RPMI7951 (cell line): ENCODE results near the gene GIT2. TPM values are rescaled to one million over a fixed set of nuclear protein-coding genes. Genes with fewer than 3 reads are reported as not detected.
A peak's percentile ranks its signal among the peaks of the same experiment; 100 is the strongest.

Experiments
- DNase-seq: peaks from one replicate; pipeline ENCODE4 v3.0.0-alpha.2; 2012; ENCODE audit warnings: low read depth
- total RNA-seq: library from RNA; depleted of rRNA; stranded (reverse); fragments of >200 nt; shearing (Covaris generic); gene quantifications from 2 replicates; pipeline ENCODE4 v1.2.3, GENCODE V29; 2014

GIT2 gene
- total RNA-seq, 1 experiment from 2014 or later: 24.3 TPM

- DNase-seq: no peak
Measured at GRCh38 chr12:109981311-109981710, 14.9 kb downstream of the GIT2 start.

- DNase-seq: no peak
Measured at GRCh38 chr12:109972821-109973220, 23.3 kb downstream of the GIT2 start.

GRCh38 chr12:109968801-109969200 is 27.4 kb downstream of the GIT2 start:
- no peak for DNase-seq

DNA sequence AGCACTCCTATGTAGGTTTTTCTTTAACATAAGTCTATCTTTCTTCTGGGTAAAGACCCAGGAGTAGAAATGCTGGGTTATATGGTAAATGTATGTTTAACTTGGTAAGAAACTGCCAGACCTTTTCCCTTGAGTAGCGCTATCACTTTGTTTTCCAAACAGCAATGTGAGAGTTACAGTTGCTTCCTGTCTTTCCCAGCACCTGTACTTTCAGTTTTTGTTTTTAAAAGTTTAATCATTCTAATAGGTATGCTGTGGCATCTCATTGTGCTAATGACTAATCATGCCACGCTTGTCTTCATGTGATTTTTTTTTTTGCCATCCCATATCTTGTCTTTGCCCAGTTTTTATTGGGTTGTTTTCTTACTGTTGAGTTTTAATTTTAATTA is 28.1 kb downstream of the GIT2 start:
- no peak for DNase-seq

DNA sequence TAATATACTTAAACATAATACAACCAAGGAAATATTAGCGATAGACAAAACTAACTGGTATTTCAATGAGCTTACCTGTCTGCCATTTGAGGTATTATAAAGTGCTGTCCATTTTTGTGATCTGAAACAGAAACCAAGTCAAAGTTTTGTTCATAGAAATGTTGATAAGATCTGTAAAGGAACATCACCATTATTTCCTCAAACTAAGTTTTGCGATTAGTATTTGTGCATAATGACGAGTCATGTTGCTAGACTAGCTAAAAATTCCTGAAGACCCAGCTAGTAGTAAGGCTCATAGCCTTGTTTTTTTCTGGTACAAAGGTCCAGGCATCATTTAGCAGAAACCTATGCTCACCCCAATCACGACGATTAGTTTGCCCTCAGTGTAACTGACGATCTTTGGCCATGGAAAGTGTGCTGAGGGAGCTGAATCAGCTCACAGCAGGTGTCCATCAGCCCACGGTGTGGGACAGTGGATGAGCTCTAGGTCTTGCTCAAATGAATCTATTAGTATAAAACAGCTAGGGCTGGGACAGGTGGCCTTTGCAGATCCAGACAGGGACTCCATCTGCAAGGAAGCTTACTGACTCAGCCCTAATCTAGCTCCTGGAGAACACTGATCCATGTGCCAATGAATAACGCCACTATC is 28.7 kb downstream of the GIT2 start:
- no peak for DNase-seq

DNA sequence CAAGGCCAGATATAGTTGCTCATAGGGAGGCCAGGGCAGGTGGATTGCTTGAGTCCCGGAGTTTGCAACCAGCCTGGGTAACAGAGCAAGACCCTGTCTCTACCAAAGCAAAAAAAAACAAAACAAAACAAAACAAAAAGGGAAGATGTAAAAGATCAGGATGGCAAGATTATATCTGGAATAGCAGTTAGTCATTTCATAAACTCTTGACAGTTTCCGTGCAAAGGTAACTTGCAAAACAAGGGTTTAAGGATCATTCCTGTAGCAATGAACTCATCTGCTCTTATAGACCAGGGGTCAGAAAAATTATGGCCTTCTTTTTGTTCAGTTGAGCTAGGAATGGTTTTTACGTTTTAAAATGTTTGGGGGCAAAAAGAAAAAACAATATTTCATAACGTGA is 29.6 kb downstream of the GIT2 start:
- no peak for DNase-seq

DNA sequence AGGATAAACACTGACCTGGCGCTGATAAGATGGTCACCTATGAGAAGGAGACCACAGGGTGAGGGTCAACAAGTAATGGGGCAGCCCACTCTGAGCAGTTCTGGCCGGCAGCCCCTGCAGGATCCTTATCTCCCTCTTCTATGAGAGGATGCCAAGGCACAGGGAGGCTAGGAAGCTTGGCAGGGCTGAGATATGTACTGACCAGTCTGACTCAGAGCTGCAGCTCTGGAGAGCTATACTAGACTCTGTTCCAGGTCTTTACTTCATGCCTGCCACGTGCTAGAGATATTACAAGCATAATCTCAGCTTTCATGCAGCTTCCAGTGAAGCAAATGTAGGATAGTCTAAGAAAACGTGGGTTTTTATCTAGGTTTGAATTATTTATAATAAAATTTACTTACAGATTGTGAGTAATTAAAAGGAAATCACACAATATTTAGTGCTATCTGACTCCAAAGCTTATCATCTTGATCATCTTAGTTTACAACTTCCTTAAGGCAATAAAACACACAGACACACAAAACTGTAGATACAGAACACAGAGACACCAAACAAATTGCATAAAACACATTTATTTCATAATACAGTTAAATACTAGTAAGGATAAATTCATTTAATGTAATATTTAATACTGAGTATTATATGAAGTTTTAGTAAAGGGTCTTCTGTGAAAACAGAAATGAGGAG is 32.3 kb downstream of the GIT2 start:
- no peak for DNase-seq

- DNase-seq: no peak
Measured at GRCh38 chr12:109963330-109963729, 32.8 kb downstream of the GIT2 start.

DNA sequence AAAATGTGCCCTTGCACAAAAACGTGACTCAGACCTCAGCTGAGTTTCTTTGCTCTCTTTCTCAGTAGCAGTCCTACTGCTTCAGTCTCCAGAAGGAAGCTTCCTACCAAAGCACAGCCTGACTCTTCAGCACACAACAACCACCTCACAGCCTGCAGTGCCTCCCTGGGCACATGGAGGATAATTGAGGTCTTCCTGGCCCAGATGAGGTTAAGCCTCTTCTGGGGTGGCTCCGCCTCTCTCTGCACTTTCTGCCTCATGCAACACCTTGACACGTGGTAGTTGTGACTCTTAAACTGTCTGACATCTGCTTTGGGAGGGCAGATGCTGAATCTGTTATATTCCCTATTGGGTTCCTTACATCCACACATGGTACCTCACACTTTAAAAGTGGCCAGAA is 33.8 kb downstream of the GIT2 start:
- peak; percentile 26 for DNase-seq

- DNase-seq: peak; percentile 77
Measured at GRCh38 chr12:109961612-109962011, 34.6 kb downstream of the GIT2 start.

GRCh38 chr12:109961201-109961600 is 35.0 kb downstream of the GIT2 start:
- peak; percentile 85 for DNase-seq

DNA sequence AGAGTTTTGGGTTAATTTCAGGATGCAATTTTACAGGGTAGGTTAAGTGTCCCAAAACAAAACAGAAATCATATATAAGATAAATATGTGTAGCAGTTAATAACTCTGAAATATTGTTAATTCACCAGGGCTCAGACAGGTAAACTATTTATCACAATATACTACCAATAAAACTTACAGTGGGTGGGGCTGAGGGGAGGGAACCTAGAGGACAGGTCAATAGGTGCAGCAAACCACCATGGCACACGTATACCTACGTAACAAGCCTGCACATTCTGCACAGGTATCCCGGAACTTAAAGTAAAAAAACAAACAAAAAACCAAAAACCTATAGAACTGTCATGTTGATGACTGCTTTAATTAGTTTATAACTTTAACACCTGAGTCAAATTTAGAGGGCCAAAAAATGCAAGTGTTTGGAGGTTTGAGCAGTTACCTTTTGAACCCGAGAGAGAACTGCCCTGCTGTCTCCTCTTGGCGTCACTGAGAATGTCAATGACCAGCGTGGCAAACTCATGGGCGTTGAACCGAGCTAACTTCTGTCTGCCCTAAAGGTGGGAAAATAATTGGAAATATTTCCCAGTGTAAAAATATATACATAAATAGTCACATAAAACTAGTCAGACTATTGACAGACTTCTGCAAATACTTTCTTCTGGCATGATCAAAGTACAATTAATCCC is 36.6 kb downstream of the GIT2 start:
- DNase-seq: no peak

DNA sequence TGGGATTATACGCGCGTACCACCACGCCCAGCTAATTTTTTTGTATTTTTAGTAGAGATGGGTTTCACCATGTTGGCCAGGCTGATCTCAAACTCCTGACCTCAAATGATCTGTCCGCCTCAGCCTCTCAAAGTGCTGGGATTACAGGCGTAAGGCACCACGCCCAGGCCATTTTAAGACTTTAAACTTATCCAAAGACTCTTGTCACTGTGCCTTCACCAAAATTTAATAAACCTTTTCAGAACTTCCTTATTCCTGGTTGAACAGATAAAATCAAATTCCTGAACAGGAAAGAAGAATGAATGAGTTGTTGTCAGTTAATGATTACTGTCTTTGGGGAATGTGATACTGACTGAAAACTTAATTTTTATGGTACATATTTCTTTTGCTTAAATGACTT is 37.8 kb downstream of the GIT2 start:
- no peak for DNase-seq

DNA sequence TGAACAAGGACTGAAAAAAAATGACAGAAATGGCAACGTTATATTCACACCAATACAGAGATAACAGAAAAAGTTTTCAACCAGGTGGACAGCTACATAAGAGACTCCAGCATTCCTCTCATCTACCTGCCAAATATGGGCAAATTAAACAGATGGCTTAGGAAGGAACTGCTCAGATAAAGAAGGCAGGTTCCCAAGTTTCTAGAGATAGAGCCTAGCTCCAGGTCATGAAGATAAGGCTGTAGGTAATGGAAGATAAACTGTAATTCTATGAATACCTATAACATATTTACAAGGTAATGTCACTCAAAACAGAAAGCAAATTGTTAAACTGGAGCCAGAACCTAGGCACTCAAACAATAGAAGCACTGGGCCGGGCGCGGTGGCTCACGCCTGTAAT is 42.5 kb downstream of the GIT2 start:
- no peak for DNase-seq

DNA sequence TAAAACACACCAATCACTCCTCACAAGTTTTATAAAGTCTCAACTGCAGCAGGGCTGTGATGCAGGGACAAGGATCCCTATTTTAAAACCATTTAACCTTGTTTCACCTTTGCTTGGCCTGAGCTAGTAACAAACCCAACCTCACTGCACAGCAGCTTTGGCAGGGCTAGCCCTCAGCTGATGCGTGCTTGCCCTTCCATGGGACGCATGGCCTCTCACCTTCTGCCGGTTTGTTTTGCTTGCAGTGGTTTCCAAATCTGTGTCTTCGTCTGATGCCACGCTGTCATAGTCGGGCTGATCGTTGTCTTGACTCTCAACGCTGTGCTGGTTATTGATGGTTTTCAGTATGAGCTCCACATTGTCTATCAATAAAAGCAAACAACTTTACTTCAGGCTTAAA is 43.3 kb downstream of the GIT2 start:
- DNase-seq: no peak

- peak; percentile 27 for DNase-seq
Measured at GRCh38 chr12:109952160-109952858, 43.9 kb downstream of the GIT2 start.

DNA sequence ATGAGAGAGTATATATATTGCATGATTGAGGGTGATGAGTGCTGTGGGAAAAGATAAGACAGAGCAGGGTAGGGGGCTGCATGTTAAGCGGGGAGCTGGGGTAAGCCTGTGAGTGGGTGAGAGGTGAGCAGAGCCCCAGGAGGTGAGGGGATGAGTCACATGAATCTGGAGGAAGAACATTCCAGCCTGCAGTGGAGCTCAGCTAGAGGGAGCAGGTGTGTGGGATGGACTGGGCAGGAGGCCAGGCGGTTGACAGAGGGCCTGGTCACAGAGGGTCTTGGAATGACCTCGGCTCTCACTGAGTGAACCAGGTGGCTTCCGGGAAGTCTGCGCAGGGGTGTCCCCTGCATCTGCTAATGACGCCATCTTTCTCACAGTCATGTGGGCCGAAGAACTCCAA is 44.4 kb downstream of the GIT2 start:
- DNase-seq: peak; percentile 72

DNA sequence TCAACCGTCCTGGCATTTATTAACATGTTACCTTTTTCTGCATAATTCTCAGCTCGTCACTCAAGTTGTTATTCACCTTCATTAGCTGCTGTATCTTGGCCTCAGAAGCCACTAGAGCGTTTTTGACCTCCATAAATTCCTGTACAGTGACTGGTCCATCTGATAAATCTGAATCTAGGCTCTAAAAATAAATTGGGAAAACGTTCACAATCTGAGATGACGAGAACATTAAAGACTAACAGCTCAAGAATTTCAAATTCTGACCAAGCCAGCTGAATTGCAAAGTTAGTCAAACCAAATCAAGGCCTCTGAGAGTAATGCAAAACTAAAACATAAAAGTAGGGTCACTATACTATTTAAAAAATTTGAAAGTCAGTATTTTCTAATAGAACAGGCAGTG is 45.0 kb downstream of the GIT2 start:
- DNase-seq: peak; percentile 78

DNA sequence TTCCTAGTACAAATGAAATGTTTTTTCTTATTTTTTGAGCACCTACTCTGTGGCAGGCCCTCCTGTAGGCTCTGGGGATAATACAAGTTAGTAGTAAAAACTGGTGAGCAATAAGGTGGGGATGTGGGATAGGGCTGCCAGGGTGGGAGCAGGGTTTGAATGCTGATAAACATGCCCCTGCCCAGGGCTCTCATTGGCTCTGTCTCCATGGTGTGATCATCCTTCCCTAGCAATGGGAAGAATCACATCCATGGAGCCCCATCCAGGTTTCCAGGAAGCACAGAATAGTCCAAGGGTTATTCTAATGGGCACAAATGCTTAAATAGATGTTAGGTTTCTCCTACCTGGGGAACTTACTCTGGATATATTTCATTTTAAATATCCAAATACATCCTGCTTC is 45.5 kb downstream of the GIT2 start:
- no peak for DNase-seq

- peak; percentile 53 for DNase-seq
Measured at GRCh38 chr12:109949089-109949488, 47.1 kb downstream of the GIT2 start.

DNA sequence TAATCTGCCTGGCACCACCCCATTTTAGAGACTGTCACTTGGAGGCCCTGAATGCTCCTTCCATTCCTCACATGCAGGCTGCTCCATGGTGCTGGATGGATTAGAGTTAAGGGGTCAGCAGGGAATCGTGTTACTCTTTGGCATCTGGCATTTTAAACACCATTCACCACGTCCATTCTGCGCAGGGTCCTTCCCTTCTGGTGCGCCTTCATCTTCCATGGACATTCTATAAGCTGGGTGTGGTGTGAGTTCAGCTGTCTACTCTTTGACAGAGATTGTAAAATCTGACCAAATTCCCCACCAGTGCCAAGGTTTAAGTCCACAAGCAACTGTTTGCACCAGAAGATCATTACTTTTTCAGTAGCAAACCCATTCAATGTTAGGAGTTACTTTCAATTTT is 47.8 kb downstream of the GIT2 start:
- DNase-seq: no peak

- DNase-seq: peak; percentile 77
Measured at GRCh38 chr12:109947521-109947920, 48.6 kb downstream of the GIT2 start.

GRCh38 chr12:109946913-109947312 is 49.3 kb downstream of the GIT2 start:
- DNase-seq: no peak
